HFFc6 (cell line): Measurements from ENCODE around the gene MYO19. TPM values are rescaled to one million over a fixed set of nuclear protein-coding genes. Genes with fewer than 3 reads are reported as not detected.
A peak's percentile ranks its signal among the peaks of the same experiment; 100 is the strongest.

Source experiments
- DNase-seq: peaks from one replicate; pipeline ENCODE4 v3.0.0-alpha.2; 2018
- H3K27ac Mint-ChIP-seq: 2 replicates; pipeline ENCODE4 v1.8.0; 2020; ENCODE audit warnings: mild to moderate bottlenecking, mixed read lengths
- H3K27me3 Mint-ChIP-seq: 2 replicates; pipeline ENCODE4 v1.8.0; 2021; ENCODE audit warnings: mild to moderate bottlenecking, moderate library complexity, mixed read lengths; ENCODE audit not compliant: insufficient read depth
- H3K36me3 Mint-ChIP-seq: 2 replicates; pipeline ENCODE4 v1.8.0; 2021; ENCODE audit warnings: low read depth, mixed read lengths
- H3K4me1 Mint-ChIP-seq: 2 replicates; pipeline ENCODE4 v1.8.0; 2020; ENCODE audit warnings: low read depth, mixed read lengths
- H3K4me3 Mint-ChIP-seq: 2 replicates; pipeline ENCODE4 v1.8.0; 2020; ENCODE audit warnings: mild to moderate bottlenecking, moderate library complexity, mixed read lengths
- H3K9me3 Mint-ChIP-seq: 2 replicates; pipeline ENCODE4 v1.8.0; 2020; ENCODE audit warnings: mild to moderate bottlenecking, mixed read lengths
- CTCF ChIP-seq: fragments of 200-600 bp; sonication (generic); IDR thresholded peaks from 2 replicates; pipeline ENCODE4 v1.5.0; 2021; ENCODE audit warnings: antibody characterized with exemption, mild to moderate bottlenecking
- total RNA-seq, 6 experiments: library from RNA; stranded (reverse); fragmentation: NEBNext Ultra II Directional; extraction: Animal tissue kit (Norgen Biotek cat#: 25700); gene quantifications; 2 replicates in 1 of 6; 3 replicates in 5 of 6; pipeline ENCODE4 v1.2.3, GENCODE V29; 2021

The MYO19 gene
- total RNA-seq, 6 experiments from 2014 or later, result 32.4 to 45.9 (median 38.4) TPM

GRCh38 chr17:36546418-36547093 is 11.9 kb upstream of the MYO19 start:
- no peaks in the 10 kb centered on the region for H3K9me3 Mint-ChIP-seq
- H3K27me3 Mint-ChIP-seq, result peaks cover 9% of the 10 kb centered on the region
- peaks cover 30% of the 10 kb centered on the region for H3K4me1 Mint-ChIP-seq
- peak overlapping the region; percentile 96 for H3K4me3 Mint-ChIP-seq
- TF ChIP-seq CTCF, result no peak
- DNase-seq, result no peak
- H3K27ac Mint-ChIP-seq, result peak overlapping the region; percentile 99
- H3K36me3 Mint-ChIP-seq, result peaks cover 33% of the 10 kb centered on the region

- Mint-ChIP-seq H3K4me1 (peaks cover 26% of the 10 kb centered on the region), H3K9me3 (no peaks in the 10 kb centered on the region), H3K27me3 (peaks cover 9% of the 10 kb centered on the region), H3K27ac (peak overlapping the region; percentile 99), H3K36me3 (peaks cover 33% of the 10 kb centered on the region), H3K4me3 (peak overlapping the region; percentile 96)
- peak; percentile 97 for DNase-seq
- no peak for TF ChIP-seq CTCF
These were observed 11.1 kb upstream of the MYO19 start for GRCh38 chr17:36545465-36546417.

GRCh38 chr17:36545077-36545464 is 10.4 kb upstream of the MYO19 start:
- Mint-ChIP-seq H3K27ac (peak overlapping the region; percentile 99), H3K36me3 (peaks cover 31% of the 10 kb centered on the region), H3K4me3 (peak overlapping the region; percentile 99), H3K4me1 (peaks cover 19% of the 10 kb centered on the region), H3K27me3 (peaks cover 7% of the 10 kb centered on the region), H3K9me3 (no peaks in the 10 kb centered on the region)
- no peak for DNase-seq
- no peak for TF ChIP-seq CTCF

- no peak for TF ChIP-seq CTCF
- Mint-ChIP-seq H3K4me3 (peak within 1 kb of the TSS; percentile 99), H3K27ac (peak within 1 kb of the TSS; percentile 99), H3K36me3 (peaks cover 35% of the 10 kb centered on the region), H3K9me3 (no peaks in the 10 kb centered on the region), H3K4me1 (peaks cover 17% of the 10 kb centered on the region), H3K27me3 (peaks cover 7% of the 10 kb centered on the region)
- peak; percentile 91 for DNase-seq
These were observed 9.8 kb upstream of the MYO19 start, which contains the start of gene GGNBP2 for GRCh38 chr17:36544307-36545076. Gene GGNBP2 (plus strand): TSS chr17:36544919. CDS start chr17:36545725, 806 bp downstream.

GRCh38 chr17:36544044-36544306 is 9.3 kb upstream of the MYO19 start:
- Mint-ChIP-seq H3K4me1 (peaks cover 17% of the 10 kb centered on the region), H3K36me3 (peaks cover 35% of the 10 kb centered on the region), H3K4me3 (peak overlapping the region; percentile 99), H3K27me3 (peaks cover 7% of the 10 kb centered on the region), H3K27ac (peak overlapping the region; percentile 99), H3K9me3 (no peaks in the 10 kb centered on the region)
- peak; percentile 59 for DNase-seq
- TF ChIP-seq CTCF, result peak; percentile 41
